Right renal pelvis (tissue), 4 donors: ENCODE data around the gene CTCF. TPM values are rescaled to one million over a fixed set of nuclear protein-coding genes. Genes with fewer than 3 reads are reported as not detected.

Source experiments
- DNase-seq, 4 donors: peaks; one replicate each; pipeline ENCODE4 v3.0.0-alpha.2; 2013; ENCODE audit warnings: low read depth in 4 of 4, low spot score in 3 of 4, missing footprints in 1 of 4
- polyA plus RNA-seq, 4 donors: library from polyadenylated mRNA; unstranded; fragments of 120-200 nt; gene quantifications; one replicate each; pipeline ENCODE4 v1.2.1, GENCODE V29; 2013; ENCODE audit not compliant: insufficient read length in 4 of 4

Gene CTCF
- polyA plus RNA-seq, 4 donors, result 77.8 to 89.6 (median 86.4) TPM

DNA sequence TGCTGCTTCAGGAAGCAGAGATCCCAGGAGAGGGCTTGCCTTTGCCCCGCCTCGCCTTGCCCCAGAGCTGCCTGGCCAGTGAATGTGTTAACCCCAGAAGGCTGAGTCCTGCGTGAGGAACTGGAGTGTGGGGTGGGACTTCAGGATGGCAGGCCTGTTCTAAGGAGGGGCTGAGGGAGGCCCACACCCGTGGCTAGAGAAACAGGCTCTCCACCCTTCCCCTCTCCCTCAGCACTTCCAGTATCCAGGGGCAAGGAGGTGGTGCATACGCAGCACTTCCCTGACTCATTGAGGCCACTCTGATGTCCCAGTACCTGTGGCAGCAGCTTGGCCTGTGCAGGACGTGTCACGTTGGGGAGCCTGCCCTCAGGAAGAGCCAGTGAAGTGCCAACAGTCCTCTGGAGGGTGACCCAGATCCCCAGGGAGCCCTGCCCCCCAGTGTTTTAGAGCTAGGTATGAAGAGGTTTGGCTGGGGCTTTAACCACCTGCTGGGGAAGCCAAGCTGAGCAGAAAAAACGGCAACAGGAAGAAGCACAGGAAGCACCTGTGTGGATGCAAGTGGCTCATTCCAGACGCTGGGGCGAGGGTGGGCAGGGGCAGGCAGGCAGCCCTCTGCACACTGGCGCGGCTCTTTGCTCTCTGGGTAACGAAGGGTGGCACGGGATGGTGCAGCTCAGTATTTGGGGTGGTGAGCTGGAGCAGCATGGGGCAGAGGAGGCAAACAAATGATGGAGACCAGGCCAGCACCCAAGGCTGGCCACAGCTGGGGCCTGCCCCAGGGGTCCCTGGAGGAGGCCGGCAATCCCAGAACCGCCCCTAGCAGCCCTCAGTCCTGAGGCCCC, 14.7 kb upstream of the CTCF start:
- no peak for DNase-seq

DNA sequence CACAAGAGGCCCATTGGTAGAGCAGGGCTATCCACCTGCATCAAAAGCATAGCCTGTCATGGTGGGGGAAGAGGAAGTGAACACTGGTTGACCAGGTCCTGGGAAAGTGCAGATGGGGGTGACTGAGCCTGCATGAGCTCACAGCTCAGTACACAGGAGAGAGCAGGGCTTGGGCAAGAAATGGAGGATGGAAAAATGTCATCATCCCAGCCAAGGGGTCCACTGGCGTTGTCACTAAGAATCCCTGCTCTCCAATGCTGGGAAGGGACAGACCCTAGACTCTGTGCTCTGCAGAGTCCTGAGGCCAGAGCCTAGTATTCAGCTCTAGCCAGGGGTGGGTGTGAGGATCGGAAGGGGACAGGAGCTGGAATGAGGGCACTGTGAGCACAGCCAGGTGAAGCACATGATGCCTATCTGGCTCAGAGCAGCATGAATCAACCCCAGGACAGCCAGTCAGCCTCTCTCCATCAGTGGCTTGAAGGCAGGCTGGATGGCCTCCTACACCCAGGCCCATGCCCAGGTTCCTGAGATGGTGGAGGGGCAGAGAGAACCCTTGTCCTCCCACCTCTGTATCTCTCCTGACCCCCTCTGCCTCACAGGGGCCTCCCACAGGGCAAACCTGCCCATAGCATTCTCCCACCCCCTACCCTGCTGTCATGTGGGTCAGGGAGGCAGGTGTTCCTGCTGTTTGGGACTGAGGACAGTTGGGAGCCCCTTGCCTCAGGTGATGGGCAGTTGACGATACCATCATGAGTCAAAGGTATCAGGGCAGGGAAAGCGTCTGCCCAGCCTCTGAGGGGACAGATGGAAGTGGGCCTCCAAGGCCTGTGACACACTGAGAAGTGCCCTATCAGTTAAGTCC, 13.8 kb upstream of the CTCF start:
- DNase-seq, result no peak

- DNase-seq, result no peak
Observed at GRCh38 chr16:67549240-67549639, 13.1 kb upstream of the CTCF start.

GRCh38 chr16:67549936-67550335, 12.4 kb upstream of the CTCF start:
- no peak for DNase-seq

GRCh38 chr16:67551091-67551490, 11.2 kb upstream of the CTCF start:
- DNase-seq, result no peak

- DNase-seq, result no peak
Observed at GRCh38 chr16:67551972-67552371, 10.4 kb upstream of the CTCF start.

- no peak for DNase-seq
Observed at GRCh38 chr16:67552476-67552875, 9.8 kb upstream of the CTCF start.

GRCh38 chr16:67555795-67556212, 6.5 kb upstream of the CTCF start:
- no peak for DNase-seq

GRCh38 chr16:67558859-67559258, 3.5 kb upstream of the CTCF start:
- DNase-seq, result no peak

- no peak for DNase-seq
Observed at GRCh38 chr16:67560827-67561342, 1.4 kb upstream of the CTCF start.

DNA sequence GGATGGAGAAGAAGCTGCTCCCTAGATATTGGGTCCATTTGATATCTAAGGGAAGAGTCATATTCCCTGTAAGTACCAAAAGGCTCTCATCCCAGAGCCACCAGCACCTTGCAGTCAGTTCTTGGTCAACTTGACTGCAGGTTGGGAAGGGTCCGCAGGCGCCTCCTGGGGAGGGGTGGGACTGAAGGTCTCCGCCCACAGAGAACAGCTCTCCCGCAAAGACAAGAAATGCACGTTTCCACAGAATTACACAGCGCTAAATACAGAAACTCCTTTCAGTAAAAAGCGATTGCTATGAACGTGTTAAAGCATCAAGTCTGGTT, 864 bp upstream of the CTCF start:
- no peak for DNase-seq

GRCh38 chr16:67561824-67562525, 351 bp upstream of the CTCF start:
- DNase-seq, result peak; percentile 89 to 92 (median 91)

DNA sequence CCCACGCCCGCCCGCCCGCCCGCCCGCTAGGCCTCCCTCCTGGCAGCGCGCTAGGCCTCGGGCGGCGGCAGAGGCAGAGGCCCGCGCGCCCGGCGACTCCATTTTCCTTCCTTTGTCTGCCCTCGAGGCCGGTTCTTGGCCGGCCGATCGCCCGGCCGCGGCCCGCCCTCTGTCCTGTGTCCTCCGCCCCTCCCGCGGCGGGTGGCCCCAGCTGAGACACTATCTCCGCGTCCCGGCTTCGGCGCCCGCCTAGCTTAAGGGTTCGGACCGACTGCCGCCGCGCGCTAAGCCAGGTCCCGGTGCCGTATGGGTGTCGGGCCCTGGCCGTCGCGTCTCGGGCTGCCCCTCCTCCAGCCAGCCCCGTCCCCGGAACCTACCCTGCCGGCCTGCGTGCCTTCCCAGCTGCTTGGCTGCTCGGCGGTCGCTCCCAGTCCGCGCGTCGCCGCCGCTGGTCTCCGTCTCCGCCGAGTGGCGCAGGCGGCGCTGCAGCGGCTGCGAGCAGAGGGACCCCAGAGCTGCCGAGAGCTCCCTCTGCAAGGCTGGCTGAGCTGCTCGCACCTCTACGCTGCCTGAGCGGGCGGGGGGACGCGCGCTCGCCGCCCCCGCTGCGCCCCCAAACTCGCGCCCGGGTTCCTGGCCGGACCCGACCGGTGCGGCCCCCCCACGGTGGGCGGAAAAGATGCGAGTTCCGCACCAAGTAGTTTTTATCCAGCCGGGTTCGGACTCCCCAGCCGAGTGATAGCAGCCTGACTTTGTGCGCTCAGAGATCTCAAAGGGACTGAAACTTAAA, 787 bp downstream of the CTCF start:
- peak in 2 of 4 donors; percentile 32 to 70 for DNase-seq

DNA sequence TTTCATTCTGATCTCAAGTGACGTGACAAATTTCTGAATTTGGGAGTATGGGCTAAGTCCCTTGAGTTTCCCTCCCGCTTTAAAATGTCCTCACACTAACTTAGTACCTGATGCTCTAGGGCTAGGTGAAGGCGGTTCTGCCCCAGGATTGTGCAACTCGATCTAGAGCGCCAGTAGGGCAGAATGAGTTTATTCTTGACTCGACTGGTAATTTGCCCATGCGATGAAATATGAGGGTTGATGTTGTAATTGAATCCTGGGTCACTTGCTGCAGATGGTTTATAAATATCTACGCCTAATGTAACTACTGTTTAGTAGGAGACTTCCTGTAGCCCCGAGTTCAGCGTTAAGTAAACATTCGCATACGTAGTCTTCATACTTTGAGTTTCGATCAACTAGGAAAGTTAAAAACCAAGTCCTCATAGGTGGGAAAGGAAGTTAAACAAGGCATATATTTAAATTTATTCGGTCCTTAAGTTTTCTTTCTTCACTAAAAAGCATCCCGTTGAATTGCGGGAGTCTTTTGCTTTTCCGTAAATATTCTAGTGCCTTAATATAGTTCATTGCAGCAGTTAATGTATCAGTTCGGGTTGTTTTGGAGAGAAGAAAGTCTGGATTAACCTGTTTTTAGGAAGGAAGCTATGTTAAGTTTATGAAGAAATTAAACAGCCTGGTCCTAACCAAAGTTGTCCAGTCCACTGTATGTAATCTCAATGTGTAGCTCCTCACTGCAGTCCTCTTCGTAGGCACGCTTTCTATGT, 1.6 kb downstream of the CTCF start:
- DNase-seq, result peak; percentile 20 to 33 (median 32)

DNA sequence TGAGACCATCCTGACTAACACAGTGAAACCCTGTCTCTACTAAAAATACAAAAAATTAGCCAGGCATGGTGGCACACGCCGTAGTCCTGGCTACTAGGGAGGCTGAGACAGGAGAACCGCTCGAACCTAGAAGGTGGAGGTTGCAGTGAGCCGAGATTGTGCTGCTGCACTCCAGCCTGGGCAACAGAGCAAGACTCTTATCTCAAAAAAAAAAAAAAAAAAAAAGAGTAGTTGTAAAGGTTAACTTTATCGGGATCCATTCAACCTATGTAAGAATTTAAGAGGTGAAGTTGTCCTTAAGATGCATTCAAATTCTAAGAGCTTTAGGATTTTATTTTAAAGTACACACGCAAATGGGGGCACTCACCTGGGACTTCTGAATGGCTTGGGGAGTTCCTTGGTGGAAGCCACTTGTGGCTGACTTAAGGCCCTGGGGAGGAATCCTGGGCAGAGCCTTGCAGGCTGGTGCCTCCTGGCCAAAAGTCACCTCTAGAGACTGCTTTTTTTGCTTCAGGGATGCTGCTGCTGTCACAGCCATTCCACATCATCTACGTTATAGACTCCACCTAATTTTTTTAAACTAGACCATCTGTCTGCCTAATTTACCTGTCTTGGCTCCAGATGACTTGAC, 3.3 kb downstream of the CTCF start:
- DNase-seq, result no peak

- DNase-seq, result no peak
Observed at GRCh38 chr16:67571464-67571863, 9.1 kb downstream of the CTCF start.

DNA sequence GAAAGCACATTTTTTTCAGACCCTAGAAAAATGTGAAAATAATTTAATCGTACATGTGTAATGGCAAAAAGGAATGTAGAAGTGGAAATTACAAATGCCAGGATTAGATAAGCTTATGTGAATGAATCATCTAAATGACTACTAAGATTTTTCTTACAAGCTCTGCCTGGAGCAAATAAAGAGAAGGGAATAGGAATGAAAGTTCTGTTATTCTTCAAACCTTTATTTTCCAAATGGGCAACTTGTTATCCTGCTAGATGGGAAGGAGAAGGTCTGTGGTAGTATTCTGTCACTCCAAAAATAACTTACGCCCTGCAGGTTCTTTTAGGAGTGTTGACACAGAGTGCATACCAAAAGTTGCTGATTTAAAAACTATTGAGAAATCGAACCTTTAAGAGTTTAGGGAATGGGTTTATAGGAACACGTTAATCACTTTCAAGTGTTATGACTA, 9.7 kb downstream of the CTCF start:
- DNase-seq, result no peak

DNA sequence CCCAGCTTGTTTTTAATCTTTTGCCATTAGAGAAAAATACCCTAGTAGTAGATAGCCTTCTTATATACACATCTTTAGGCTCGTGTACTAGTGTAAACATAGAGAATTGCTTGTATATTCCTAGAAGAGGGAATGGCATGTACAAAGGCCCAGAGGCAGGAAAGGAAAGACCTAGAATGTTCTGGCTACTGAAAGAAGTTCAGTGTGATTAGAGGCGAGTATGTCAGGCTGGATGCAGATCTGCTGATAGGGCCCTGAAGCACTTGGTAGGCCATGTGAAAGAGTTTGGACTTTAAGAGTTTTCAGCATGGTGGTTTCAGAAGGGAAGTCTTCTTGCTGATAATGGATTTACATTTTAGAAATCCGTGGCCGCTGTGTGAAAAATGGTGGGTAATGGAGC, 17.4 kb downstream of the CTCF start:
- no peak for DNase-seq

DNA sequence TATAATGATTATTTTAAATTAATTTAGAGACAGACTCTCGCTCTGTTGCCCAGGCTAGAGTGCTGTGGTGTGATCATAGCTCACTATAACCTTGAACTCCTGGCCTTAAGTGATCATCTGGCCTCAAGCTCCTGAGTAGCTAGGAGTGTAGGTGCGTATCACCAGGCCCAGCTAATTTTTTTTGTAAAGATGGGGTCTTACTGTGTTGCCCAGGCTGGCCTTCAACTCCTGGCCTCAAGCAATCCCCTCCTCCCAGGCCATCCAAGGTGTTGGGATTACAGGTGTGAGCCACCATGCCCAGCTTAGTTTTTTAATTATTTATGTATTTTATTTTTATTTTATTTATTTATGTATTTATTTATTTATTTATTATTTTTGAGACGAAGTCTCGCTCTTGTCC, 17.9 kb downstream of the CTCF start:
- DNase-seq, result no peak
